GM19099 (cell line): Measurements from ENCODE around the gene PSMD3.
A peak's percentile ranks its signal among the peaks of the same experiment; 100 is the strongest.

Experiments
- POLR2A ChIP-seq: IDR thresholded peaks from 3 replicates; pipeline ENCODE4 v1.6.1; 2011; ENCODE audit warnings: low read depth; ENCODE audit not compliant: insufficient read length; ENCODE audit errors: extremely low read depth

Gene PSMD3

DNA sequence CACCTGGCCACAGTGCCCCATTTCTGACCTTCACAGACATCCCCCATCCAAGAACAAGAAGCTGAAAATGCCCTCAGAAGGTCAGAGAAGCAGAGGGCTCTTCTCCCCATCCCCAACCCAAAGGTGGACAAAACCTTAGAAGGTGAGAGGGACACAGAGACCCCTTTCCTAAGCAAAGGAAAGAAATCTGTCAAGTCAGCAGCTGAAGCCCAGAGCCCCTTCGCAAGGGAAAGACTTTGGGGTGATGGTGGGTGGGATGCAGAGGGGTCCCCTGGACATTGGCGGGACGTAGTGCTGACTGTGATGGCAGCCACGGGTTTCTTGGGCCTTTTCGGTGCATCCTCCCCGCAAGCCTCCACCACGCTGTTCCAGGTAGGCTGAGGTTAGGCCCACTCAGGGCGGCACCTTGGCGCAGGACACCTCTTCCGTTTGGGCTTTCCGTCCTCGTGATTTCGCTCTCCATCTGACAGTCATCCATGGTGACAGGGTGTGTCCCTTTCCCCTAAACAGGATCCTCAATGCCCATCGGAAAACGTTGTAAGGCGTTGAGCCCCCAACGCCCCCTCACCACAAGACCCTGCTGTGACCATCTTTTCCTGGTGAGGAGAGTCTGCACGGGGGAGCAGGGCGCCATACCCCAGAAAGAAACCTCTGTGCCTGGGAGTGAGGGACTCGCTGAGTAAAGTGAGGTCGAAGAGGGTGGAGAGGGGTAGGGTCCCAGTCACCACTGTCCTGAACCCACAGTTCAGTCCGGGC, 28.5 kb upstream of the PSMD3 start:
- TF ChIP-seq POLR2A: no peak

GRCh38 chr17:39952680-39953470, 27.7 kb upstream of the PSMD3 start:
- TF ChIP-seq POLR2A: peak; percentile 68

- no peak for TF ChIP-seq POLR2A
Observed at GRCh38 chr17:39953471-39953888, 27.1 kb upstream of the PSMD3 start.

- no peak for TF ChIP-seq POLR2A
Observed at GRCh38 chr17:39954876-39955275, 25.7 kb upstream of the PSMD3 start.

DNA sequence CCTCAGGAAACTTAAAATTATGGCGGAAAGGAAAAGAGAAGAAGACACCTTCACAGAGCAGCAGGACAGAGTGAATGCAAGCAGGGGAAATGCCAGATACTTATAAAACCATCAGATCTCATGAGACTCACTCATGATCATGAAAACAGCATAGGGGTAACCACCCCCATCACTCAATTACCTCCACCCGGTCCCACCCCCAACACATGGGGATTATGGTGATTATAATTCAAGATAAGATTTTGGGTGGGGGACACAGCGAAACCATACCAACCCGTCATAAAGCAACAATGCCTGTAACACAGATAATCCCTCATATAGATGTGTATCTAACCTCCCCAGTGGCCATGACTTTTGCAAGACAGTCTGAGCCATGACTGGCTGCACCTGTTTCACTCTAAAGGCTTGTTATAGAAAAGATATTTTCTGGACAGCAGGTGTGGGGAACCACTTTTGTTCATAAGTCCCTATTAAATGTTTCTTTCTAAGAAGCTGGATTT, 24.8 kb upstream of the PSMD3 start:
- TF ChIP-seq POLR2A: no peak

DNA sequence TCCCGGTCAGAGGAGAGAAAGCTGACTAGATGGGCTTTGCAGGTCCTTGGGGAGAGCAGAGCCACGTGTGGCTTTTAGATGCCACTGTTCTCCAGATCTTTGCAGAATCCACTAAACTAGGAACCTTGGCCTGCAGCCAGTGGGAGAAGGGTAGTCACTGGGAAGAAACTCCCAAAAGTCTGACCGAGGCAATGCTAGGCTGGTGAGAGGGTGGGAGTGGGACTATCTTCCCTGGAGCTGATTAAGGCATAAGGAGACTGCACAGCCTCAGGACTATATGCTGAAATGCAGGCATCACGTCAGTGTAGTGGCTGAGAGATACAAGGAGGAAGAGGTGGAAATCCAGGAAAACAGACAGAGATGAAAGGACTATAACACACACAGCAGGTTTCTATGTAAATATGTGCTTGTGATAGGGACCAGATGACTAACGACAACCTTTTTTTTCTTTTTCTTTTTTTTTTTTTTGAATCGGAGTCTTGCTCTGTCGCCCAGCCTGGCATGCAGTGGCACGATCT, 20.0 kb upstream of the PSMD3 start:
- TF ChIP-seq POLR2A: no peak

- no peak for TF ChIP-seq POLR2A
Observed at GRCh38 chr17:39962642-39963220, 17.9 kb upstream of the PSMD3 start, which contains the start of gene GSDMA. Gene GSDMA, plus strand, starts transcription at chr17:39963004. Its CDS starts 2,684 bp downstream, at chr17:39965688.

GRCh38 chr17:39963829-39964228, 16.8 kb upstream of the PSMD3 start:
- no peak for TF ChIP-seq POLR2A

- TF ChIP-seq POLR2A: no peak
Observed at GRCh38 chr17:39965017-39965699, 15.4 kb upstream of the PSMD3 start.

DNA sequence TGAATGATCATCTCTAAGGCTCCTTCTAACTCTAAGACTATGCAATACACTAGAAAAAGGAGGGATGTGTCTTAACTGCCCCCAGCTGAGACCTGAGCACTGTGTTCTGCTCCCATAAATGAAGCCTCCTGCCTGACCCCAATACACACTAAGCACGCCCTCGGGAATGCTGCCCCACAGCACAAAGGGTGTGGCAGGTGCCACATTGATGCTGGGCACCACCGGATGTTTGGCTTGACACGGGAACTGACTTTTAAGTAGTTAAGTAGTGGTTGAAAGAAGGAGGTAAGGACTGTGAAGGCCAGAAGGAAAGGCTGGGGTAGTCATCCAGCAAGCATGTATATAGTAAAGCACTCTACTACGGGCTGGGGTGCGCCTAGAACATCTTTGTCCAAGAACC, 13.8 kb upstream of the PSMD3 start:
- no peak for TF ChIP-seq POLR2A

DNA sequence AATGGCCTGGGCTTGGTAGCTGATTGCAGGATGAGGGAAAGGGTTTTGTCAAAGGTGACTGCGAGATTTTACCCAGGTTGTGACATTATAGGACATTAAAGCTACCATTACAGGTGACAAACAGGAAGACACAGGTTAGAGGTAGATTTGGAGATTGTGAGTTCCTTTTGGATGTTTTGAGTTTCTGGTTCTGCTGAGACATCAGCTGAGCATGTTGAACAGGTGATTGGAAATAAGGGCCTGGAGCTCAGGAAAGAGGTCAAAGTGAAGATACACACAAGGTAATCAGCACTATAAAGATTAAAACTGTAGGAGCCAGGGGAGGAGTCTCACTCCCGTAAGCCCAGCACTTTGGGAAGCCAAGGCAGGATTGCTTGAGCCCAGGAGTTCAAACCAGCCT, 11.8 kb upstream of the PSMD3 start:
- no peak for TF ChIP-seq POLR2A

- TF ChIP-seq POLR2A: no peak
Observed at GRCh38 chr17:39969375-39969774, 11.2 kb upstream of the PSMD3 start.

DNA sequence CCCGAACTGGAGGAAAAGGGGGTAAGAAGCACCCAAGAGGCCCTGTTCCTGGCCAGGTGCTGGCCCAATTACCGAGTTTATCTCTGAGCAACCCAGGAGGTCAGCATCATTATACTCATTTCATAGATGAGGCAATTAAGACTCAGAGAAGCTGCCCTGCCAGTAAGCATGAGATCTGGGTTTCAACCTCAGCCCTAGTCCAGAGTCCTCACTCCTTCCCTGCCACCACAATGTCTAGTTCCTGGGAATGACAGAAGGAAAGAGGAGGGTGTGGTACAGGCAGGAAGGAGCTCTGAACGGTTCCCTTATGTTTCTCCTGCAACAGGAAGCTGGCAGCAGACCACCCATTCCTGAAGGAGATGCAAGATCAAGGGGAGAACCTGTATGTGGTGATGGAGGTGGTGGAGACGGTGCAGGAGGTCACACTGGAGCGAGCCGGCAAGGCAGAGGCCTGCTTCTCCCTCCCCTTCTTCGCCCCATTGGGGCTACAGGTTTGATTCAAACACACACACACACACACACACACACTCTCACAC, 10.4 kb upstream of the PSMD3 start:
- TF ChIP-seq POLR2A: no peak

DNA sequence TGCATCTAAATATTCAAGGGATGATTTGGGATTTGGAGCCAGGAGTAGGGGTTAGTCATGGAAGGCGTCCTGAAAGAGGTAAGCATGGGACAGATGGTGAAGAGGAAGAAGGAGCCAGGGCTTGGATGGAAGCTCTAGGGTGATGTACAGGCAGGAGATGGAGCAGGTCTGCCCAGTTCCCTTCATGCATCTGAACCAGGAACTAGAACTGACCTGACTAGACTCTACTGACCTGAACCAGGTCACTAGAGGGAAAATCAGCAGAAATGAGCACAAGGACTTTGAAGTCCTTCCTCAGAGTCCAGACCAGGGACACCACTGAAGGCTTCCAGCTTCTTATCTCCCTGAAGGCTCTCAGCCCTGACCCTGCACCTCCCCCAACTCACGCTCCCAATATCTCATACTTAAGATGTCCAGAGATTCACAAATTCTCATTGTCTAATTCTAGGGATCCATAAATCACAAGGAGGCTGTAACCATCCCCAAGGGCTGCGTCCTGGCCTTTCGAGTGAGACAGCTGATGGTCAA, 9.5 kb upstream of the PSMD3 start:
- TF ChIP-seq POLR2A: no peak

DNA sequence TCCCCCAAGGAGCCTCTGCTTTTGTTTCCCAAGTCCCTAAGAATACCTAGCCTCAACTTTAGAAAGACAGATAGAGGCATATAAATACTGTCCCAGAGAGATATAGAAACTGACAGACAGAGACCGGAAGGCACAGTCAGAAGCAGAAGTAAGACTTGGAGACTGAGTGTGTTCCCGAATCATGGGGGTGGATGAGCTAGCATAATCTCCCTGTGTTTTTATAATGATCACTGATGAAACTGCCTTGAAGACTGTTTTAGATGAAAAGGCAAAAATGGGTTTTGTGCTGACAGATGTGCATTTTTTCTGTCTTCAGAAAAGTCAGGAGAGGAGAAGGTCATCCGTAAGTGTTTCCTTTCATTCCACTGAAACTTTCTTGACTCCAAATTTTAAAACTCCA, 8.3 kb upstream of the PSMD3 start:
- TF ChIP-seq POLR2A: no peak

- no peak for TF ChIP-seq POLR2A
Observed at GRCh38 chr17:39973496-39973895, 7.1 kb upstream of the PSMD3 start.
